Tibial nerve (tissue), 4 donors: ENCODE results near the gene ABHD10. TPM values are rescaled to one million over a fixed set of nuclear protein-coding genes. Genes with fewer than 3 reads are reported as not detected.
A peak's percentile ranks its signal among the peaks of the same experiment; 100 is the strongest.

Experiments used
- DNase-seq, 2 donors: peaks; one replicate each; pipeline ENCODE4 v3.0.0-alpha.2; 2019; ENCODE audit warnings: low spot score in 2 of 2
- H3K27ac ChIP-seq, 4 donors: fragments of 200-600 bp; sonication (generic) in 3 of 4; one replicate each; pipeline ENCODE4 v1.5.1; 2017 to 2019; ENCODE audit warnings: mild to moderate bottlenecking in 1 of 4
- H3K27me3 ChIP-seq, 2 donors: fragments of 200-600 bp; sonication (generic) in 1 of 2; one replicate each; pipeline versions ENCODE4 v1.5.1 to v1.6.0; 2017 to 2019
- H3K36me3 ChIP-seq, 3 donors: fragments of 200-600 bp; sonication (generic); one replicate each; pipeline ENCODE4 v1.5.1; 2018 to 2019
- H3K4me1 ChIP-seq, 4 donors: fragments of 200-600 bp; sonication (generic) in 3 of 4; one replicate each; pipeline ENCODE4 v1.5.1; 2017 to 2019
- H3K4me3 ChIP-seq, 4 donors: fragments of 200-600 bp; sonication (generic) in 3 of 4; one replicate each; pipeline ENCODE4 v1.5.1; 2017 to 2019; ENCODE audit warnings: mild to moderate bottlenecking in 1 of 4, moderate library complexity in 1 of 4
- H3K9me3 ChIP-seq, 4 donors: fragments of 200-600 bp; sonication (generic) in 3 of 4; one replicate each; pipeline ENCODE4 v1.5.1; 2017 to 2019
- CTCF ChIP-seq, 5 experiments: fragments of 200-600 bp in 3 of 5; fragments of 450-650 bp in 2 of 5; sonication (generic) in 3 of 5; IDR thresholded peaks; one replicate each; pipeline ENCODE4 v1.5.1; 2016 to 2019; ENCODE audit warnings: antibody characterized with exemption in 5 of 5, mild to moderate bottlenecking in 3 of 5, moderate library complexity in 2 of 5
- EP300 ChIP-seq, 2 donors: sonication (generic); formaldehyde crosslinking; IDR thresholded peaks; one replicate each; pipeline ENCODE4 v1.6.1; 2017; ENCODE audit warnings: antibody characterized with exemption in 2 of 2, mild to moderate bottlenecking in 1 of 2
- POLR2A ChIP-seq, 2 donors: fragments of 450-650 bp; IDR thresholded peaks; one replicate each; pipeline ENCODE4 v1.6.1; 2017; ENCODE audit warnings: antibody characterized with exemption in 2 of 2, mild to moderate bottlenecking in 2 of 2, moderate library complexity in 2 of 2
- WGBS, 2 donors: methylation state at CpG; one replicate each; pipeline ENCODE4 v1.1.5; 2018; 5-methylcytosine and 5-hydroxymethylcytosine counted together
- total RNA-seq, 4 donors: library from RNA; depleted of rRNA; stranded (reverse); fragments of >200 nt; gene quantifications; one replicate each; pipeline ENCODE4 v1.1.0, GENCODE V29; 2016

ABHD10 gene
- total RNA-seq, 4 donors from 2014 or later, result 11.7 to 28.8 (median 19.4) TPM

DNA sequence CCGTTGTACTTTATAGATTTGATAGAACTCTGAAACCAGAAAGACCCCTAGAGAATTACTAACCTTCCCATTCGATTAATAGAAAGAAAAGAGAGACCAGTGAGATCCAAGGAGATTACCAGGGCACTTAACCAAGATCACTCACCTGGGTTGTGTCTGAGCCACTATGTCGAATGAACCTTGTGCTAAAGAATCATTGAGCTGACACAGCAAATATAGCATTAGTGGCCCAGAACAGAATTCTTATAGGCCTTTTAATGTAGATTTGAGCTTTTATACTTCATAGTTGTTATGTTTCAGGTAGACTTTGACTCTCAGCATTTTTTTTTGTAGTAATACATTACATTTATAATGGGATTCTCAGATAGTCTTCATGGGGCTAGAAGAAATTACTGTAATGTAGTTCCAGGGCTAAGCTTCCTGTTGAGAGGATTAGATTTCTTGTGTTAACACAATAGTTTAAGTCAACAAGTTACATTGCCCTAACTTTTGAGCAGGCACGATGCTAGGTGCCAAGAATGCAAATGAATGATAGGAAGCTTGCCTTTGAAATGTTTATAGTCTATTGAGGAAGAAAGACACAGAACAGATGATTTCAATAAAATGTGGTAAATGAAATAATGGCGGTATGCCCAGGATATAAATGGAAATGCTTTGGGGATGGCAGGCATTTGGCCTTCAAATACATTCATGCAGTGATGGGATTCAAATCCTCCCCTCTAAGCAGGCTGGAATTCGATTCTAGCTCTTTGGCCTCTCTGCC is 24.4 kb upstream of the ABHD10 start:
- Histone ChIP-seq H3K27me3 (no peaks in the 10 kb centered on the region), H3K4me1 (peaks cover 2 to 21% (median 6%) of the 10 kb centered on the region in 4 donors), H3K4me3 (no peak overlapping the region), H3K27ac (no peak overlapping the region), H3K36me3 (peaks cover 0 to 23% (median 0%) of the 10 kb centered on the region in 3 donors), H3K9me3 (no peaks in the 10 kb centered on the region)
- 53 to 63% methylated on average over 6 of the region's 6 CpGs for WGBS, 2 donors
- no peak for TF ChIP-seq EP300 (IDR thresholded peaks at IDR 0.05)
- no peak for TF ChIP-seq POLR2A (IDR thresholded peaks at IDR 0.05)
- no peak for TF ChIP-seq CTCF (IDR thresholded peaks at IDR 0.05)
- DNase-seq, result no peak

DNA sequence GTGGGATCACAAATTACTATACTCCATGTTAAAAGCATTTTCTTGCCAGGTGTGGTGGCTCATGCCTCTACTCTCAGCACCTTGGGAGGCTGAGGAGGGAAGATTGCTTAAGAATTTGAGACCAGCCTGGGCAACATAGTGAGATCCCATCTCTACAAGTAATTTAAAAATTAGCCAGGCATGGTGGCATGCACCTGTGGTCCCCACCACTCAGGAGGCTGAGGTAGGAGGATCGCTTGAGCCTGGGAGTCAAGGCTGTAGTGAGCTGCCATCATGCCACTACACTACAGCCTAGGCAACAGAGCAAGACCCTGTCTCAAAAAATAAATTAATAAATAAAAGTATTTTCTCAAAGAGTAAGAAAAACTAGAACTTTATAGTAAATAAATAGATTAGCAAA is 22.9 kb upstream of the ABHD10 start:
- Histone ChIP-seq H3K9me3 (no peaks in the 10 kb centered on the region), H3K4me1 (peaks cover 2 to 21% (median 6%) of the 10 kb centered on the region in 4 donors), H3K27ac (peak overlapping the region in 1 of 4 donors; percentile 22), H3K27me3 (no peaks in the 10 kb centered on the region), H3K4me3 (no peak overlapping the region), H3K36me3 (peaks cover 0 to 20% (median 0%) of the 10 kb centered on the region in 3 donors)
- TF ChIP-seq CTCF (IDR thresholded peaks at IDR 0.05), result no peak
- TF ChIP-seq POLR2A (IDR thresholded peaks at IDR 0.05), result no peak
- no peak for TF ChIP-seq EP300 (IDR thresholded peaks at IDR 0.05)
- DNase-seq, result no peak
- 86 to 100% methylated on average over 1 of the region's 1 CpG for WGBS, 2 donors

- TF ChIP-seq POLR2A (IDR thresholded peaks at IDR 0.05), result no peak
- no peak for TF ChIP-seq EP300 (IDR thresholded peaks at IDR 0.05)
- TF ChIP-seq CTCF (IDR thresholded peaks at IDR 0.05), result no peak
- 39 to 51% methylated on average over 3 of the region's 3 CpGs for WGBS, 2 donors
- Histone ChIP-seq H3K4me1 (peaks cover 2 to 21% (median 6%) of the 10 kb centered on the region in 4 donors), H3K9me3 (no peaks in the 10 kb centered on the region), H3K27ac (peak overlapping the region in 1 of 4 donors; percentile 22), H3K36me3 (peaks cover 0 to 20% (median 0%) of the 10 kb centered on the region in 3 donors), H3K4me3 (no peak overlapping the region), H3K27me3 (no peaks in the 10 kb centered on the region)
- DNase-seq, result no peak
Measured at GRCh38 chr3:111956449-111956848, 22.4 kb upstream of the ABHD10 start.

DNA sequence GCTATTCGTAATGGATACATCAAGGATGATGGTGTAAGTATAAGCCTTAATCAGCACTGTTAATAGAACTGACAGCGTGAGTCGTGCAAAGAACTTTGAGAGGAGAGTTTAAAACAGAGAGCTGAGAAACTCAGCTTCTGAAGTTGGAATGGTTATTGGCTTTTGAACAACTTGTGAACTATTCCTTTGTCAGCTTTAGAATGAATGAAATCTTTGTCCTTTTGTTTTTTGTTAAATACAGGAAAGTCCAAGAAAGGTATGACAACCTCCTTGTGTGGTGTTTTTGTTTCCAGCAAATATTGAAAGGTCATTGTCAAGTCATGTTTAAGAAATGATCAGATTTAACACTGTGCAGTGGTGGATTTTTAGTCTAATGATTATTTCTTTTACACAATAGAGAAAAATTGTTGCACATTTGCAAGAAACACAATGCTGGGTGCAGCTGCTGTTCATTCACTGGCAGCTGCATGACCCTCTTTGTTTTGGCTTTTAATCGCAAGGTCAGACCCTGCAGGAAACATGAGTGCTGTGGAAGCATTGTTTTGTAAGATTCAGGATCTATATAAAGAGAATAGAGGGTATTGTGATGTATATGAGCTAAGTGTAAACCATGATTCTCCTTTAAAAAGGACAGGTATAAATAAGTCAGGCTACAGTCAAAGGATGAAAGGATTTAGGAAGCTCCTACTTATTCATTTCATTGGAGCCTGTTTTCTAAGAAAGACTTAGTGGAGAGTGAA is 21.7 kb upstream of the ABHD10 start:
- Histone ChIP-seq H3K4me1 (peaks cover 2 to 21% (median 6%) of the 10 kb centered on the region in 4 donors), H3K27me3 (no peaks in the 10 kb centered on the region), H3K27ac (no peak overlapping the region), H3K36me3 (peaks cover 0 to 19% (median 0%) of the 10 kb centered on the region in 3 donors), H3K9me3 (no peaks in the 10 kb centered on the region), H3K4me3 (no peak overlapping the region)
- TF ChIP-seq POLR2A (IDR thresholded peaks at IDR 0.05) (no peak), CTCF (IDR thresholded peaks at IDR 0.05) (no peak), EP300 (IDR thresholded peaks at IDR 0.05) (no peak)
- WGBS, 2 donors, result 36 to 42% methylated on average over 4 of the region's 4 CpGs
- no peak for DNase-seq
